Tracheal epithelial cell (primary cell): ENCODE results near the gene PES1. TPM values are rescaled to one million over a fixed set of nuclear protein-coding genes. Genes with fewer than 3 reads are reported as not detected.

Experiments
- total RNA-seq: library from RNA; depleted of rRNA; stranded (reverse); fragments of >200 nt; gene quantifications from 2 replicates; pipeline ENCODE4 v1.2.1, GENCODE V29; 2014

The PES1 gene
- 84.2 and 117 TPM in 2 replicates for total RNA-seq

GRCh38 chr22:30591588-30592359 is at the start of gene PES1:
Gene PES1, minus strand, starts transcription at chr22:30591910. Its CDS starts 77 bp downstream, at chr22:30591833.

GRCh38 chr22:30635273-30636225 is 43.8 kb upstream of the PES1 start, which contains the start of gene SLC35E4:
Gene SLC35E4, plus strand, starts transcription at chr22:30635781. Its CDS starts 670 bp downstream, at chr22:30636451.

GRCh38 chr22:30606455-30607299 is 15.0 kb upstream of the PES1 start, which contains the start of gene TCN2:
Gene TCN2, plus strand, starts transcription at chr22:30607174. Its CDS starts 158 bp downstream, at chr22:30607332.

GRCh38 chr22:30574095-30574981 is 17.4 kb downstream of the PES1 start, which contains the start of gene GAL3ST1:
Gene GAL3ST1, minus strand, starts transcription at chr22:30574665. Its CDS starts 17,273 bp downstream, at chr22:30557392.

GRCh38 chr22:30546616-30547015 is 45.1 kb downstream of the PES1 start, which contains the start of gene SEC14L6:
Gene SEC14L6, minus strand, starts transcription at chr22:30546741. Its CDS starts 59 bp downstream, at chr22:30546682.

Other genes with a start within 250 kb of the PES1 start
- 11.3 and 16.4 TPM in 2 replicates for gene SF3A1, start 235.0 kb downstream of the PES1 start, total RNA-seq
- under 0.01 and 0.72 TPM in 2 replicates for gene CCDC157, start 234.9 kb downstream of the PES1 start, total RNA-seq
- gene RNF215, start 204.5 kb downstream of the PES1 start, total RNA-seq = 14.1 and 25.1 TPM in 2 replicates
- gene SEC14L2, start 194.9 kb downstream of the PES1 start, total RNA-seq = 77.8 and 82.7 TPM in 2 replicates
- gene MTFP1, start 166.1 kb downstream of the PES1 start, total RNA-seq = 28.4 and 29.0 TPM in 2 replicates
- gene SEC14L3, start 119.9 kb downstream of the PES1 start, total RNA-seq = not detected in 2 replicates
- not detected in 2 replicates for gene SEC14L4, start 86.2 kb downstream of the PES1 start, total RNA-seq
- 6.7 TPM in 1 of 2 replicates, not detected in the other for gene SEC14L6, start 45.2 kb downstream of the PES1 start, total RNA-seq
- gene GAL3ST1, start 17.2 kb downstream of the PES1 start, total RNA-seq = 0.48 TPM in 1 of 2 replicates, not detected in the other
- 3.1 and 4.0 TPM in 2 replicates for gene TCN2, start 15.3 kb upstream of the PES1 start, total RNA-seq
- gene SLC35E4, start 43.9 kb upstream of the PES1 start, total RNA-seq = 3.8 and 10.4 TPM in 2 replicates
- gene DUSP18, start 76.0 kb upstream of the PES1 start, total RNA-seq = 4.7 and 5.3 TPM in 2 replicates
- gene OSBP2, start 103.0 kb upstream of the PES1 start, total RNA-seq = 5.1 and 8.0 TPM in 2 replicates